Measurements from ENCODE around the gene STMND1.

- TF ChIP-seq, protein P1, sequence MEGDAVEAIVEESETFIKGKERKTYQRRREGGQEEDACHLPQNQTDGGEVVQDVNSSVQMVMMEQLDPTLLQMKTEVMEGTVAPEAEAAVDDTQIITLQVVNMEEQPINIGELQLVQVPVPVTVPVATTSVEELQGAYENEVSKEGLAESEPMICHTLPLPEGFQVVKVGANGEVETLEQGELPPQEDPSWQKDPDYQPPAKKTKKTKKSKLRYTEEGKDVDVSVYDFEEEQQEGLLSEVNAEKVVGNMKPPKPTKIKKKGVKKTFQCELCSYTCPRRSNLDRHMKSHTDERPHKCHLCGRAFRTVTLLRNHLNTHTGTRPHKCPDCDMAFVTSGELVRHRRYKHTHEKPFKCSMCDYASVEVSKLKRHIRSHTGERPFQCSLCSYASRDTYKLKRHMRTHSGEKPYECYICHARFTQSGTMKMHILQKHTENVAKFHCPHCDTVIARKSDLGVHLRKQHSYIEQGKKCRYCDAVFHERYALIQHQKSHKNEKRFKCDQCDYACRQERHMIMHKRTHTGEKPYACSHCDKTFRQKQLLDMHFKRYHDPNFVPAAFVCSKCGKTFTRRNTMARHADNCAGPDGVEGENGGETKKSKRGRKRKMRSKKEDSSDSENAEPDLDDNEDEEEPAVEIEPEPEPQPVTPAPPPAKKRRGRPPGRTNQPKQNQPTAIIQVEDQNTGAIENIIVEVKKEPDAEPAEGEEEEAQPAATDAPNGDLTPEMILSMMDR (IDR thresholded peaks at IDR 0.05; ENCODE audit: control extremely low read depth in 1 of 3, insufficient read depth in 1 of 3, low read depth in 1 of 3, low read length in 3 of 3): no peak
- no peak for TF ChIP-seq RNF2 (IDR thresholded peaks at IDR 0.05; ENCODE audit: borderline replicate concordance, low read depth, low read length, missing control alignments, poor library complexity, severe bottlenecking)
- TF ChIP-seq, protein P2, sequence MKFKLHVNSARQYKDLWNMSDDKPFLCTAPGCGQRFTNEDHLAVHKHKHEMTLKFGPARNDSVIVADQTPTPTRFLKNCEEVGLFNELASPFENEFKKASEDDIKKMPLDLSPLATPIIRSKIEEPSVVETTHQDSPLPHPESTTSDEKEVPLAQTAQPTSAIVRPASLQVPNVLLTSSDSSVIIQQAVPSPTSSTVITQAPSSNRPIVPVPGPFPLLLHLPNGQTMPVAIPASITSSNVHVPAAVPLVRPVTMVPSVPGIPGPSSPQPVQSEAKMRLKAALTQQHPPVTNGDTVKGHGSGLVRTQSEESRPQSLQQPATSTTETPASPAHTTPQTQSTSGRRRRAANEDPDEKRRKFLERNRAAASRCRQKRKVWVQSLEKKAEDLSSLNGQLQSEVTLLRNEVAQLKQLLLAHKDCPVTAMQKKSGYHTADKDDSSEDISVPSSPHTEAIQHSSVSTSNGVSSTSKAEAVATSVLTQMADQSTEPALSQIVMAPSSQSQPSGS (IDR thresholded peaks at IDR 0.05; ENCODE audit: low read length): no peak
- no peak for TF ChIP-seq NRF1 (IDR thresholded peaks at IDR 0.05; ENCODE audit: low read depth, low read length)
Observed at GRCh38 chr6:17120019-17120418, 18.2 kb downstream of the STMND1 start.

Data from H1 (cell line).